HTR-8/SVneo (cell line): ENCODE measurements around the gene PPP1R1C.
"Not testable (repeated sequence)": the region's sequence is repeated elsewhere in the genome, so short reads cannot be mapped to it uniquely, and the experiment has no call there.

Source experiments
- DNase-seq: peaks from one replicate; pipeline ENCODE4 v3.0.0; 2011; ENCODE audit warnings: low spot score, mixed read lengths; ENCODE audit not compliant: insufficient read length
- FAIRE-seq: peaks from 2 replicates; lab custom pipeline; 2011; peaks lifted over from hg19 to GRCh38; lab: Jason Lieb, UNC

Gene PPP1R1C

GRCh38 chr2:182004945-182005520, 19.4 kb downstream of the PPP1R1C start:
- FAIRE-seq (no peak), DNase-seq (no peak)

GRCh38 chr2:182006595-182007341, 21.1 kb downstream of the PPP1R1C start:
- DNase-seq, result no peak
- no peak for FAIRE-seq

GRCh38 chr2:182014284-182014683, 28.6 kb downstream of the PPP1R1C start:
- FAIRE-seq (no peak), DNase-seq (no peak)

- DNase-seq (no peak), FAIRE-seq (no peak)
Observed at GRCh38 chr2:182015334-182016109, 29.9 kb downstream of the PPP1R1C start.

GRCh38 chr2:182018218-182018617, 32.6 kb downstream of the PPP1R1C start:
- FAIRE-seq, result no peak
- DNase-seq, result peak; percentile 25

- no peak for DNase-seq
- FAIRE-seq, result no peak
Observed at GRCh38 chr2:182019731-182020130, 34.1 kb downstream of the PPP1R1C start.

- FAIRE-seq (no peak), DNase-seq (no peak)
Observed at GRCh38 chr2:182020286-182021070, 34.8 kb downstream of the PPP1R1C start.

- no peak for DNase-seq
- FAIRE-seq, result no peak
Observed at GRCh38 chr2:182023235-182023634, 37.6 kb downstream of the PPP1R1C start.

GRCh38 chr2:182030875-182031274, 45.2 kb downstream of the PPP1R1C start:
- not testable (repeated sequence) for FAIRE-seq, DNase-seq

GRCh38 chr2:182031956-182032355, 46.3 kb downstream of the PPP1R1C start:
- no peak for FAIRE-seq
- no peak for DNase-seq

GRCh38 chr2:182033449-182033848, 47.8 kb downstream of the PPP1R1C start:
- DNase-seq, result no peak
- no peak for FAIRE-seq

GRCh38 chr2:182038576-182038975, 52.9 kb downstream of the PPP1R1C start:
- peak; percentile 36 for DNase-seq
- FAIRE-seq, result no peak

GRCh38 chr2:182043021-182043420, 57.4 kb downstream of the PPP1R1C start:
- DNase-seq (no peak), FAIRE-seq (no peak)

GRCh38 chr2:182043861-182044260, 58.2 kb downstream of the PPP1R1C start:
- FAIRE-seq (peak; percentile 23), DNase-seq (no peak)

- DNase-seq, result no peak
- FAIRE-seq, result no peak
Observed at GRCh38 chr2:182047544-182047943, 61.9 kb downstream of the PPP1R1C start.

- DNase-seq (no peak), FAIRE-seq (no peak)
Observed at GRCh38 chr2:182048088-182048487, 62.4 kb downstream of the PPP1R1C start.

- DNase-seq (no peak), FAIRE-seq (no peak)
Observed at GRCh38 chr2:182048621-182049020, 63.0 kb downstream of the PPP1R1C start.

GRCh38 chr2:182049372-182050148, 63.9 kb downstream of the PPP1R1C start:
- no peak for DNase-seq
- no peak for FAIRE-seq

GRCh38 chr2:182050333-182051135, 64.9 kb downstream of the PPP1R1C start:
- no peak for DNase-seq
- no peak for FAIRE-seq
